ENCODE results near the gene USP44.
A peak's percentile ranks its signal among the peaks of the same experiment; 100 is the strongest.
"Not testable (repeated sequence)": the region's sequence is repeated elsewhere in the genome, so short reads cannot be mapped to it uniquely, and the experiment has no call there.

Gene USP44

DNA sequence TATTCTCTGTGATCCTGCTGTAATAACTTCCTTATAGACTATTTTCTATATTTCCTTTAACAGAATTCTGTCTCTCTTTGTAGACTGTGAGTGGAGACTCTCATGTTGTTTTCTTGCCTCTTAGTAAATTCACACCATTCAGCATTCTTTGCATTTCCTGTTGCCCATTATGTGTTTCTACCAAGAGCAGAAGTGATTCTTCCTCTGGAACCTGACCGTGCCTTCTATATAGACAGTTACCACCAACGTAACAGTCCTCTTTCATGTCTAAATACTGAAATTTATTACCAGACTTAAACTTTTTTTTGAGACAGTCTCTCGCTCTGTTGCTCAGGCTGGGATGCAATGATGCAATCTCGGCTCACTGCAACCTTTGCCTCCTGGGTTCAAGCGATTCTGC is 46.2 kb downstream of the USP44 start:
- DNase-seq, result no peak

DNA sequence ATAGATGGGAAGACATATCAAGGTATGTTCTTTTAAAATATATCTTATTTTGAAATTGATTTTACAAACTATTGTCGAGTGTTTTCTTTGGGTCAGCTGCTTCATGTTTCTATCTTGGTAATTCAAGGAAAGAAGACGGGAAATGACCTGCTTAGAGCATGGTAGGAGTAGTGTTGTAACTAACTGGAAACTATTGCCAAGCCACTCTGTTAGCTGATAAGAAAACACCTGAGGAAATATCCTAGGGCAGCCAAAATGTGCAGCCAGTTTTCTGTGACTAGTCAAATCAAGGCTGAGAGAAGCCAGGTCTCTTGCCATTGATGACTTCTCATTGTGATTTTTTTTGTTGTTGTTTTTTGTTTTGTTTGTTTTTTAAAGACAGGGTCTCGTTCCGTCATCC is 47.1 kb downstream of the USP44 start:
- DNase-seq, result no peak

DNA sequence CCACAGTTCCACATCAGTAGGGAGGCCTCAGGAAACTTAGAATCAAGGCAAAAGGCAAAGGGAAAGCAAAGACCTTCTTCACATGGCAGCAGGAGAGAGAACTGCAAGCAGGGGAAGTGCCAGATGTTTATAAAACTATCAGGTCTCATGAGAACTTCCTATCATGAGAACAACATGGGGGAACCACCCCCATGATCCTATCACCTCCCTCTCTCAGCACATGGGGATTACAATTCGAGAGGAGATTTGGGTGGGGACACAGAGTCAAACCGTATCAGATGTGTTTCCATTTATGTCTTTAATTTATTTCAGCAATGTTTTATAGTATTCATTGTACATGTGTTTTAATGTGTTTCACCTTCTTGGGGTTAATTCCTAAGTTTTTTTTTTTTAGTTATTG is 51.5 kb downstream of the USP44 start:
- DNase-seq, result no peak

DNA sequence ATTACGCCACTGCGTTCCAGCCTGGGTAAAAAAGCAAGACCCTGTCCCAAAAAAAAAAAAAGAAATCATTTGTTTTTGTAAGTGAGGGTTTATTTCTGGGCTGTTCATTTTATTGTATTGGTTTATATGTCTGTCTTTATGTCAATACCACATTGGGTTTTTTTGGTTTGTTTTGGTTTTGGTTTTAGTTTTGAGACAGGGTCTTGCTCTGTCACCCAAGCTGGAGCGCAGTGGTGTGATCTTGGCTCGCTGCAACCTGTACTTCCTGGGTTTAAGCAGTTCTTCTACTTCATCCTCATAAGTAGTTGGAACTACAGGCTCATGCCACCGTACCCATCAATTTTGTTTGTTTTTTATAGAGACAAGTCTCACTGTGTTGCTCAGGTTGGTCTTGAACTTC is 52.3 kb downstream of the USP44 start:
- DNase-seq, result no peak

DNA sequence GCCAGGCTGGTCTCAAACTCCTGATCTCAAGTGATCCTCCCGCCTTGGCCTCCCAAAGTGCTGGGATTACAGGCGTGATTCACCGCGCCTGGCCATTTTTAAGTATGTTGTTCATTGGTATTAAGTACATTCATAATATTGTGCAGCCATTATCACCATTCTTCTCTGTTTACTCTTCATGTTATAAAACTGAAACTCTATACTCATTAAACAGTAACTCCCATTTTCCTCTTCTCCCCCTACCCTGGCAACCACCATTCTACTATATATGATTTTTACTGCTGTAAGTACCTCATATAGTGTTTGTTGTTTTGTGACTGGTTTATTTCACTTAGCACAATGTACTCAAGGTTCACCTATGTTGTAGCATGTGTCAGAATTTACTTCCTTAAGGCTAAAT is 54.2 kb downstream of the USP44 start:
- no peak for DNase-seq

DNA sequence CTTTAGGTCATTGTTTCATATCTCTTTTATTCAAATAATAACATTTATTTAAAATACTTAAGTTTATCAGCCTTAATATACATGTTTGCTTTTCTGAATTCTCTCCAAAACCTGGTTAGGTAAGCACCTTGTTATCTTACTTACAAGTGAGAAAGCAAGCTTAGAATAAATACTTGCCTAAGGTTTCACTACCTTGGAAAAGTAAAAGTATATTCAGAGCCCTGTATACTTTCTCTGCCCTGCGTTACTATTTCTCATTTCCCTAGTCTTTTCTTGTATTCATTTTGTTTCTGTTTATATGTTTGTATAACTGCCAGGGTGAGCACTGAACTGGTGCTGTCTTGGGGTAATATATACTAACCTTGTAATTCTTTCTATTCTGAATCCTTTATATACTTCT is 55.8 kb downstream of the USP44 start:
- DNase-seq, result no peak

DNA sequence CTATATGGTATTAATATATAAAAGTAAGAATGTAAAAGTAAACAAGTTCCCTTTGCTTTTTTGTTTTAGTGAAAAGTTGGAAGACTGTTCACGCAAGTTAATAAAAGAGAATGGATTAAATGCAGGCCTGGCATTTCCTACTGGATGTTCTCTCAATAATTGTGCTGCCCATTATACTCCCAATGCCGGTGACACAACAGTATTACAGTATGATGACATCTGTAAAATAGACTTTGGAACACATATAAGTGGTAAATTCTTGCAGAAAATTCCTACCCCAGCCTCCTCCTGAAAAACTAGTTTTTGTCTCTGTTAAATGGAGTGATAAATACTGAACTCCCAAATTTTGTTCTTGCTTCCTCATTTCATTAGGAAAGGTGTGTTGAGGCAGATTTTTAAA is 56.4 kb downstream of the USP44 start:
- no peak for DNase-seq

DNA sequence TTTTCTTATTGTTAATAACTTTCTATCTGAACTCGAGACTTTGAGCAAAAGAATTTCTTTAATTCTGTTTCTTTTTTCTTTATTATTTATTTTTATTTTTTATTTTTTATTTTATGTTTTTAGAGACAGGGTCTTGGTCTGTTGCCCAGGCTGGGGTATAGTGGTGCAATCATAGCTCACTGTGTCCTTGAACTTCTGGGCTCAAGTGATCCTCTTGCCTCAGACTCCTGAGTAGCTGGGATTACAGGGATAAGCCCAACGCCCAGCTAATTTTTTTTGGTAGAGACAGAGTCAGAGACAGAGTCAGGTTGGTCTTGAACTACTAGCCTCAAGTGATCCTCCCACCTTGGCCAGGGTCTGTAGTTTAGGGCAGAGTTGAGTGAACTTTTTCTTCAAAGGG is 58.8 kb downstream of the USP44 start:
- no peak for DNase-seq

DNA sequence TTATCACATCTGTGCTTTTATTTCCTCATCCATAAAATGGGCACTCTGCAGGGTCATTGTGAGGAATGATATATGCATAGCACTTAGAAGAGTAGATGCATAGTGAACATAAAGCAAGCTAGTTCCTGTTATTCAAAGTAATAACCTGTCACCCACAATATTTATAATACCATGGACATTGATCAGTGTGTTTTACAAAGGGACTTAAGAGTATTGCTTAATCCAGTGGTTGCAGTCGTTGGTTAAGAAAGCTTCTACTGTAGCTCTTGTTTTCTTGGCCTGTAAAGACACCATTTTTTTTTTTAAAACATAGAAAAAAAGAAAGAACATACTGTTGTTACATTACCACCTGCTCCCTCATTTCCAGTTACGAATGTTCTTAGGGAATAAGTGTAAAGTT is 64.3 kb downstream of the USP44 start:
- no peak for DNase-seq

DNA sequence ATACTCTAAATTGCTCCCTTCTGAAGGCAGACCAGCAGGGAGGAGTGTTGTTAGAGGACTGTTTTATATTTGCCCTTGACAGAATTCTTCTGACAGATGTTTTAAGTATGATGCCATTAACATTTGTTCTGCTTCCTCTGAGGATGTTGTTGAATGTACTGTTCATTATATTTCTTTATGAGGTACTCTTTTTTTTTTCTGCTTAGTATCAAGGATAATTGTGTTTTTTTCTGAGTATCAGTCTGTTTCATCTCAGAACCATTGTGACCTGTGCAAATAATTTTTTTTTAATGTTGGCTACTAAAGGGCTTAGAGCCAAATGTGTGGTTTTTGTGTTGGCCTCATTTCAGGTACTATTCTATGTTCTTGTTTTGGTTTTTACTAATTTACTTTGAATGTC is 66.8 kb downstream of the USP44 start:
- DNase-seq, result no peak

DNA sequence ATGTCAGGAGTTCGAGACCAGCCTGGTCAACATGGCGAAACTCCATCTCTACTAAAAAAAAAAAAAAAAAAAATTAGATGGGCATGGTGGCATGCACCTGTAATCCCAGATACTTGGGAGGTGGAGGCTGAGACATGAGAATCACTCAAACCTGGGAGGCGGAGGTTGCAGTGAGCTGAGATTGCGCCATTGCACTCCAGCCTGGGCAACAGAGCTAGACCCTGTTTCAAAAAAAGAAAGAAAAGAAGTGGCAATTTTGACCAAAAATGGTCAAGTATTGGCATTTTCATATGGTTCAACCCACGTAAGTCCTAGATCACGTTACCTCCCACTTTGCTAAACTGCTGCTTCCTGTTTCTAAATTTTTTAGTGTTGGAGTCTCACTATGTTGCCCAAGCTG is 68.7 kb downstream of the USP44 start:
- not testable (repeated sequence) for DNase-seq

DNA sequence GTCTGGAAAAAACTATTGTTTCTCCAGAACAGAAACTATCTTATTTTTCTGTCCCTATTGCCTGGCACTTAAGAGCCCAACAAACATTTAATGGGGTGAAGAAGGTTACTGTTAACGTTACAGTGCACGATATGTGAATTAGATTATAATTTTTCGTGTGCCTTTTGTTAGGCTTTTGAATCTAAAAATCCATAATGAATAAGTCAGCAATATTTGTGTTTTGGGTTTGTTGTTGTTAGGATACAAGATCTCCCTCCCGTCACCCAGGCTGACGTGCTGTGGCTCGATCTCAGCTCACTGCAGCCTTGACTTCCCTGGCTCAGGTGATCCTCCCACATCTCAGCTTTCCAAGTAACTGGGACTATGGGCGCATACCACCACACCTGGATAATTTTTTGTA is 69.4 kb downstream of the USP44 start:
- no peak for DNase-seq

DNA sequence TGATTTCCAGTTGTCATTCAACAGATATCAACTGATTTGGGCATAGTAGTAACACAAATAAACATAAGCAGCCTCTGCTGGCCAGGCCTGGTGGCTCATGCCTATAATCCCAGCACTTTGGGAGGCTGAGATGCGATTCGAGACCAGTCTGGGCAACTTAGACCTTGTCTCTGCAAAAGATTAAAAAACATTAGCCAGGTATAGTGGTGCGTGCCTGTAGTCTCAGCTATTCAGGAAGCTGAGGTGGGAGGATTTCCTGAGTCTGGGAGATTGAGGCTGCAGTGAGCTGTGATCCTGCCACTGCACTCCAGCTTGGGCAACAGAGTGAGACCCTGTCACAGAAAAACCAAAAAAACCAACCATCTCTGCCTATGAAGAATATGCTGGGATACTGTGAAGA is 70.2 kb downstream of the USP44 start:
- no peak for DNase-seq

DNA sequence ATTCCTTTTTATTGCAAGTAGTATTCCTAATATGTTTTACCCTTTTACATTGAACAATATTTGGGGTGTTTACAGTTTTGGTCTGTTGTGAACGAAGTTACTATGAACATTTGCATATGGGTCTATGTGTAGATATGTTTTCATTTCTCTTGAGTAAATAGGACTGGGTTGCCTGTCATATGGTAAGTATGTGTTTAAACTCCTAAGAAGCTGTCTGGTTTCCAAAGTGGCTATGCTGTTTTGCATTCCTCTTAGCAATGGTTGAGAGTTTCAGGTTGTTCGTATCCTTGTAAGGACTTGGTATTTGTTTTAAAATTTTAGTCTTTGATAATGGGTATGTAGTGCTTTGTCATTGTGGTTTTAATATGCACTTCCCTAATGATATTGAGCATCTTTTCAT is 71.0 kb downstream of the USP44 start:
- DNase-seq, result peak; percentile 13

DNA sequence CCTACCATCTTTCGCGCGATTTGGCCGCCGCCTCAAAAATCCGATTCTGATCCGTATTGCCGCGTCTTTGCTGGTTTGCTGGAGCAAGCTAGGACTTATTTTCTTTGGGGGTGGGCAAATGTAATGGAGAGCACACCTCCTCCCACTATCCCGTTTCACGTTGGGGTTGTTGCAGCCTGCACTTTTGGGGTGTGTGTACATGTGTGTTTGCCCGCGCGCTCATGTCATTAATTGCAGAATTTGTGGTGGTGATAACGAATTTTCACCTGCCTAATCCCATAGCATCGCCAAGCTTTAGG is 76.7 kb downstream of the USP44 start:
- peak; percentile 9 for DNase-seq

DNA sequence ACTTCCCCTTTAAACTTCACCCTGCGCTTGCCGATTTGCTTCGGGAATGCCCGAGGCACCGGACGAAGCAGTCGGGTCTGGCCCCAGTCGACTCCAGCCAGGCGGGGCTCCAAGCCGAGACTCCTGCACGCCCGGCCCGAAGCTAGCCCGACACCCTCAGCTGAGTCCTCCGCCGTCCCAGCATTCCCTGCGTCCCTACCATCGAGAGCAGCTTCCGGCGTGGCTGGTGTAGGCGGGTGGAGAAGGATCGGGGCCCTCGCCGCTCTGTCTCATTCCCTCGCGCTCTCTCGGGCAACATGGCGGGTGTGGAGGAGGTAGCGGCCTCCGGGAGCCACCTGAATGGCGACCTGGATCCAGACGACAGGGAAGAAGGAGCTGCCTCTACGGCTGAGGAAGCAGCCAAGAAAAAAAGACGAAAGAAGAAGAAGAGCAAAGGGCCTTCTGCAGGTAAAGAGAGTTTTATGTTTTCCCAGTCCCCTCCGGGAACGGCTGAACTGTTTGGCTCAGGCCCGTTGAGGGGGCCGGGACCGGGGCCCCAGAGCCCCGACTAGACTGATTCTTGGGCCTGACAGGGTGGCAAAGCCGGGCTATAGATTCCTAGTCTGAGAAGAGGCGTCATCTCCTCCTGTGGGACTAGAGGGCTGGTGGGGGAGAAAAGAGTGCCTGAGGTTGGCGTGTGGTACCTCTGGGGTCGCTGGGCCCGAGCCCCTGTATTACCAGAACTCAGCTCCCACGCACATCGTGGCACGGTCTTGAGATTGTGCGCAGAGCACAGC is 77.2 kb downstream of the USP44 start, which contains the start of gene METAP2:
Gene METAP2, plus strand, starts transcription at position 269 of the 776 bp plus-strand sequence. Its CDS starts 28 bp downstream, at position 297.
- DNase-seq, result peak; percentile 97

DNA sequence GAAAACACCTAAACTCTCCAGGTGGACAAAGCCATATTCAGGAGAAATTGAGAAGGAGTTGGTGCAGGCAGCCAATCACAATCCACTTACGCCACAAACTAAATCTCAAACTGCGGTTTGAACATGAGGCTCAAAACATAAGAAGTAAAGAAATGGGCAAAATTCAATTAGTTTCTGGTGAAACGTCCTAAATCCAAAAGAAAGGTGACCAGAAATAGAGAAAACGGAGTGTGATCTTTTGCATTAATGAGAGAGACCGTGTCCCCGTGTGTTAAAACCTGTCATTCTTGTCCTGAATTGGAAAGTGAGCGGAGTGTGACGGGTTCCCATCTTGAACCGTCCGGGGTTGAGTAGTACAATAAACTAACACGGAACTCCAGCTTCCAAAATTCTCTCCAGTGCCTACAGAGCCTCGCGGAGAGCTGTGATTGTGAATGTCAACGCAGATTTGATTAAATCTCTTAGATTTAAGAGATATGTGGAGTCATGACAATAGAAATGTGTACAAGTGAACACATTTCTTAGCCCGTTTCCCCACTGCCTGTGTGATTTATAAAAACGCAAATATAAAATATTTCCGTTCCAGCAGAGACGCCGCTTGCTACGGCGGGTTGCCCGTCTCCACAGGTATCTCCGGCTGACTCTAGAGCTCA is 77.9 kb downstream of the USP44 start:
- peak; percentile 47 for DNase-seq

DNA sequence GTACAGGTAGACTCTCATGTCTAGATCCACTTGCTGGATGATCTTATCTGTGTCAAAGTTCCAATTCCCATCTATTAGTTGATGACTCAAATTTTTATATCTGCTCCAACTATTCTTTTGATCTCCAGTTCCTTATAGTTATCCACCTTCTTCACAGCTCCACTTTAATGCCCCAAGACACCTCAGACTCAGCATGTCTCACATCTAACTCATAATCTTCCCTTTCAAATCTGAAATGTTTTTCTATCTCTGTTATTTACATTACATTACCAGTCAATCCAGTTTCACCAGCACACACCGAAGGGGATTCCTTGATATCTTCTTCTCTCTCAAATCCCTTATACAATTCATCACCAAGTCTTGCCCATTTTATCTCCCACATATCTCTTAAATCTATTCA is 81.0 kb downstream of the USP44 start:
- no peak for DNase-seq
